ENCODE measurements around the gene UNC13D.

DNA sequence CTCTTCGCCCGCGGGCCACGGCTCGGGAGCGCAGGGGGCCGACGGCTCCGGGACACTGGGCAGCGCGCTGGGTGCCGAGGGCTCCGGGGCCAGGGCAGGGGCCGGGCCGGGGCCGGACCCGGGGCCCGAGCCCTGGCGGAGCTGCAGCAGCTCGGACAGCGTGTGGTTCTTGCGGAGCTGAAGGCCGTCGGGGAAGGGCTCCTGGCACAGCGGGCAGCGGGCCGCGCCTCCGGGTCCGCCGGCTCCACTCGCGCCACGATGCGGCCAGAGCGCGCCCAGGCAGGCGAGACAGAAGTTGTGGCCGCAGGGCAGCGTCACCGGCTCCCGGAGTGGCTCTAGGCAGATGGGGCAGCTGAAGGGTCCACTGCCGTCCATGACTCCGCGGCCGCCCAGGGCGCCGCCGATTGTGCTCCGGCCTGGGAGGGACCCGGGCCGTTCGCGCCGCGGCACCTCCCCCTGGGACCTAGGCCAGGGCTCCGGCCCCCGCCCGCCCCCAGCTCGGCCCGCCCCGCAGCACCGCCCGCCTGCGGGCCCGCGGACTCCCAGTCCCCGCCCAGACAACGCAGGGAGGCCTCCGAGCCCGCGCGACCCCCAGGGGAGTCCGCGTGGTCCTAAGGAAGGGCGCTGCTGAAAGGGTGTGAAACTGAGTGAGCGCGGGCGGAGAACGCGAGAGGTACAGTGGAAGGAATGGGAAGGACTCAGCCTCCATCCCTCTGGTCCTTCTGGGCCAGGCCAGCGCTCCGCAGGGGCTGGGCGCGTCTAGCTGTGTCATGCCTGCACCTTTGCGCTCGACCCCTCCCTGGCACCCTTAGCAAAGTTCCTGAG lies 34.2 kb upstream of the UNC13D start, which contains the start of gene TRIM47:
- TF ChIP-seq, protein P1, sequence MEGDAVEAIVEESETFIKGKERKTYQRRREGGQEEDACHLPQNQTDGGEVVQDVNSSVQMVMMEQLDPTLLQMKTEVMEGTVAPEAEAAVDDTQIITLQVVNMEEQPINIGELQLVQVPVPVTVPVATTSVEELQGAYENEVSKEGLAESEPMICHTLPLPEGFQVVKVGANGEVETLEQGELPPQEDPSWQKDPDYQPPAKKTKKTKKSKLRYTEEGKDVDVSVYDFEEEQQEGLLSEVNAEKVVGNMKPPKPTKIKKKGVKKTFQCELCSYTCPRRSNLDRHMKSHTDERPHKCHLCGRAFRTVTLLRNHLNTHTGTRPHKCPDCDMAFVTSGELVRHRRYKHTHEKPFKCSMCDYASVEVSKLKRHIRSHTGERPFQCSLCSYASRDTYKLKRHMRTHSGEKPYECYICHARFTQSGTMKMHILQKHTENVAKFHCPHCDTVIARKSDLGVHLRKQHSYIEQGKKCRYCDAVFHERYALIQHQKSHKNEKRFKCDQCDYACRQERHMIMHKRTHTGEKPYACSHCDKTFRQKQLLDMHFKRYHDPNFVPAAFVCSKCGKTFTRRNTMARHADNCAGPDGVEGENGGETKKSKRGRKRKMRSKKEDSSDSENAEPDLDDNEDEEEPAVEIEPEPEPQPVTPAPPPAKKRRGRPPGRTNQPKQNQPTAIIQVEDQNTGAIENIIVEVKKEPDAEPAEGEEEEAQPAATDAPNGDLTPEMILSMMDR (IDR thresholded peaks at IDR 0.05): no peak
- TF ChIP-seq POLR2AphosphoS5 (IDR thresholded peaks at IDR 0.05; ENCODE audit: insufficient read depth in 1 of 2, low read depth in 1 of 2) (peak; percentile 11 to 90), POLR2A (IDR thresholded peaks at IDR 0.05) (peak; percentile 61 to 92)
